Ovary (tissue), 9 donors: ENCODE measurements around the gene PCDHA3. TPM values are rescaled to one million over a fixed set of nuclear protein-coding genes. Genes with fewer than 3 reads are reported as not detected.
"Not testable (repeated sequence)": the region's sequence is repeated elsewhere in the genome, so short reads cannot be mapped to it uniquely, and the experiment has no call there.

ENCODE experiments used
- DNase-seq, 5 donors: peaks; one replicate each; pipeline ENCODE4 v3.0.0-alpha.2; 2019 to 2020
- H3K27ac ChIP-seq, 2 donors: fragments of 200-600 bp; one replicate each; pipeline versions ENCODE4 v1.5.1 to v1.8.0; 2019 to 2022
- H3K27me3 ChIP-seq: fragments of 200-600 bp; one replicate; pipeline ENCODE4 v1.8.0; 2022
- H3K36me3 ChIP-seq: fragments of 200-600 bp; sonication (generic); one replicate; pipeline ENCODE4 v1.5.1; 2019
- H3K4me1 ChIP-seq: one replicate; pipeline ENCODE4 v1.8.1; 2013; ENCODE audit warnings: mild to moderate bottlenecking, moderate library complexity; ENCODE audit not compliant: insufficient read depth
- H3K4me3 ChIP-seq: fragments of 200-600 bp; sonication (generic); one replicate; pipeline ENCODE4 v1.5.1; 2017
- H3K9me3 ChIP-seq, 2 donors: fragments of 200-600 bp in 1 of 2; sonication (generic) in 1 of 2; one replicate each; pipeline versions ENCODE4 v1.5.1 to v1.8.1; 2013 to 2019; ENCODE audit warnings: mild to moderate bottlenecking in 1 of 2, moderate library complexity in 1 of 2
- CTCF ChIP-seq, 3 donors: fragments of 450-650 bp in 2 of 3; fragments of 200-600 bp in 1 of 3; IDR thresholded peaks; one replicate each; pipeline versions ENCODE4 v1.5.1 to v1.8.0; 2016 to 2022; ENCODE audit warnings: antibody characterized with exemption in 3 of 3, mild to moderate bottlenecking in 1 of 3
- EP300 ChIP-seq: sonication (generic); formaldehyde crosslinking; IDR thresholded peaks from one replicate; pipeline ENCODE4 v1.6.1; 2017; ENCODE audit warnings: antibody characterized with exemption
- POLR2A ChIP-seq: fragments of 450-650 bp; IDR thresholded peaks from one replicate; pipeline ENCODE4 v1.6.1; 2017; ENCODE audit warnings: antibody characterized with exemption, mild to moderate bottlenecking, moderate library complexity
- WGBS, 3 donors: extraction: QIAGEN DNeasy Blood & Tissue Kit in 1 of 3; methylation state at CpG; one replicate each; pipeline versions ENCODE4 v1.1.5 to v1.1.7; 2013 to 2017; 5-methylcytosine and 5-hydroxymethylcytosine counted together
- intact Hi-C, 4 donors: fragments of 100-400 bp; cut with DNase I; formaldehyde crosslinking; loops; one replicate each; pipeline versions ENCODE4 v1.11.0 to v1.15.1; 2022 to 2023
- polyA plus RNA-seq, 2 donors: library from polyadenylated mRNA; stranded (reverse); fragments of 200-250 nt in 1 of 2; fragments of 350-450 nt in 1 of 2; fragmentation: Illumina TruSeq in 1 of 2; extraction: RNeasy Lipid Tissue Mini Kit (QIAGEN cat#74804) in 1 of 2; gene quantifications; one replicate each; pipeline ENCODE4 v1.2.3, GENCODE V29; 2013 to 2014
- total RNA-seq, 7 donors: library from RNA; depleted of rRNA in 2 of 7; stranded (reverse); fragments of >200 nt in 2 of 7; fragmentation: NEBNext Ultra II Directional in 3 of 7; extraction: Animal tissue kit (Norgen Biotek cat#: 25700) in 3 of 7; gene quantifications; one replicate each; pipeline versions ENCODE4 v1.1.0 to v1.2.4, GENCODE V29; 2016 to 2023
- donor health status: DM: no; HTN: no; CAD: no; lungs with moderate emphysema.
- donor health status: DM: no; HTN: no; CAD: no.
- donor health status: Bipolar disorder and iron deficiency.
- donor health status: DM: yes; HTN: yes; CAD: no.
- donor health status: DM: no; HTN: no; CAD: no.
- donor health status: DM: yes; HTN: yes; CAD: no.

Gene PCDHA3
- total and polyA plus RNA-seq, 9 donors = 0.45 to 2.7 (median 1.4) TPM

DNA sequence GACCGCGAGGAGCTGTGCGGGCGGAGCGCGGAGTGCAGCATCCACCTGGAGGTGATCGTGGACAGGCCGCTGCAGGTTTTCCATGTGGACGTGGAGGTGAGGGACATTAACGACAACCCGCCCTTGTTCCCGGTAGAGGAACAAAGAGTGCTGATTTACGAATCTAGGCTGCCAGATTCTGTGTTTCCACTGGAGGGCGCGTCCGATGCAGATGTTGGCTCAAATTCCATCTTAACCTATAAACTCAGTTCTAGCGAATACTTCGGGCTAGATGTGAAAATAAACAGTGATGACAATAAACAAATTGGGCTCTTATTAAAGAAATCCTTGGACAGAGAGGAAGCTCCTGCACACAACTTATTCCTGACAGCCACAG, 27.5 kb downstream of the PCDHA3 start:
- Histone ChIP-seq H3K4me3 (no peak overlapping the region), H3K4me1 (no peaks in the 10 kb centered on the region), H3K36me3 (no peaks in the 10 kb centered on the region), H3K9me3 (peaks cover 0 to 17% of the 10 kb centered on the region in 2 donors), H3K27ac (no peak overlapping the region), H3K27me3 (no peaks in the 10 kb centered on the region)
- intact Hi-C loops = no loop called here
- 11 to 26% (median 24%) methylated on average over 18 of the region's 18 CpGs for WGBS, 3 donors
- no peak for DNase-seq
- no peak for TF ChIP-seq POLR2A
- no peak for TF ChIP-seq EP300
- no peak for TF ChIP-seq CTCF (IDR thresholded peaks at IDR 0.05)

DNA sequence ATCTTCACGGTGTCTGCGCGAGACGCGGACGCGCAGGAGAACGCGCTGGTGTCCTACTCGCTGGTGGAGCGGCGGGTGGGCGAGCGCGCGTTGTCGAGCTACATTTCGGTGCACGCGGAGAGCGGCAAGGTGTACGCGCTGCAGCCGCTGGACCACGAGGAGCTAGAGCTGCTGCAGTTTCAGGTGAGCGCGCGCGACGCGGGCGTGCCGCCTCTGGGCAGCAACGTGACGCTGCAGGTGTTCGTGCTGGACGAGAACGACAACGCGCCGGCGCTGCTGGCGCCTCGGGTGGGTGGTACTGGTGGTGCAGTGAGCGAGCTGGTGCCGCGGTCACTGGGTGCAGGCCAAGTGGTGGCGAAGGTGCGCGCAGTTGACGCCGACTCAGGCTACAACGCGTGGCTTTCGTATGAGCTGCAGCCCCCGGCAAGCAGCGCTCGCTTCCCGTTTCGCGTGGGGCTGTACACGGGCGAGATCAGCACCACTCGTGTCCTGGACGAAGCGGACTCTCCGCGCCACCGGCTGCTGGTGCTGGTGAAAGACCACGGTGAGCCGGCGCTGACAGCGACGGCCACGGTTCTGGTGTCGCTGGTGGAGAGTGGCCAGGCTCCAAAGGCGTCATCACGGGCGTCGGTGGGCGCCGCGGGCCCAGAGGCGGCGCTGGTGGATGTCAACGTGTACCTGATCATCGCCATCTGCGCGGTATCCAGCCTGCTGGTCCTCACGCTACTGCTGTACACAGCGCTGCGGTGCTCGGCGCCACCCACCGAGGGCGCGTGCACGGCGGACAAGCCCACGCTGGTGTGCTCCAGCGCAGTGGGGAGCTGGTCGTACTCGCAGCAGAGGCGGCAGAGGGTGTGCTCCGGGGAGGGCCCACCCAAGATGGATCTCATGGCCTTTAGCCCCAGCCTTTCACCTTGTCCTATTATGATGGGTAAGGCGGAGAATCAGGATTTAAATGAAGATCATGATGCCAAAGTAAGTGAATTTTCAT, 28.9 kb downstream of the PCDHA3 start:
- intact Hi-C loops, DNase-seq, H3K4me3 ChIP-seq, H3K27me3 ChIP-seq, H3K27ac ChIP-seq, H3K36me3 ChIP-seq, H3K4me1 ChIP-seq: not testable (repeated sequence)
- peaks cover 0 to 17% of the 10 kb centered on the region in 2 donors for H3K9me3 ChIP-seq
- WGBS, 3 donors = 35 to 48% (median 42%) methylated on average over 85 to 106 of the region's 106 CpGs

DNA sequence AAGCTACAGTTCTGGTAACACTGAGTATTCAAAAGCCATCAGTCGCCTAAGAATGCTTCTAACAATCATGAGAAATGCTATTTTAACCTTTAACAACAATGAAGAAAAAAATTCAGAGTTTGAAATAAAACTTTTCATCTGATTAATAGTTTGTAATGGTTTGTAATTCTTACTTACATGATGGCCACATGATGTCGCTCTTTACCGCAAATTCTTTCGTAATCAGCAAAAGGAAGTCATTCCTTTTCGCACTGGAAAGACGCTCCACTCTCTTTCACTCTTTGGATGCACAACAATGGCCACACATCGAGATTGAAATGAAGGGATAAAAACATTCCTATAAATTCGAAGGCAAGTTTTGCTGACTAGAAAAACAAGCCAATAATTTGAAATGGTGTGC, 33.1 kb downstream of the PCDHA3 start, which contains the start of gene PCDHA7:
Gene PCDHA7, plus strand, starts transcription at position 277 of the 400 bp plus-strand sequence. Its CDS starts 115 bp downstream, at position 392.
- no peaks in the 10 kb centered on the region for H3K4me1 ChIP-seq
- H3K9me3 ChIP-seq = peaks cover 0 to 21% of the 10 kb centered on the region in 2 donors
- H3K27ac ChIP-seq = no peak within 1 kb of the TSS
- DNase-seq = no peak
- H3K27me3 ChIP-seq = no peaks in the 10 kb centered on the region
- H3K36me3 ChIP-seq = no peaks in the 10 kb centered on the region
- intact Hi-C loops = no loop called here
- 9 to 18% (median 14%) methylated on average over 8 of the region's 8 CpGs for WGBS, 3 donors
- H3K4me3 ChIP-seq = no peak within 1 kb of the TSS
- TF ChIP-seq EP300 (no peak), POLR2A (no peak), CTCF (IDR thresholded peaks at IDR 0.05) (no peak)

DNA sequence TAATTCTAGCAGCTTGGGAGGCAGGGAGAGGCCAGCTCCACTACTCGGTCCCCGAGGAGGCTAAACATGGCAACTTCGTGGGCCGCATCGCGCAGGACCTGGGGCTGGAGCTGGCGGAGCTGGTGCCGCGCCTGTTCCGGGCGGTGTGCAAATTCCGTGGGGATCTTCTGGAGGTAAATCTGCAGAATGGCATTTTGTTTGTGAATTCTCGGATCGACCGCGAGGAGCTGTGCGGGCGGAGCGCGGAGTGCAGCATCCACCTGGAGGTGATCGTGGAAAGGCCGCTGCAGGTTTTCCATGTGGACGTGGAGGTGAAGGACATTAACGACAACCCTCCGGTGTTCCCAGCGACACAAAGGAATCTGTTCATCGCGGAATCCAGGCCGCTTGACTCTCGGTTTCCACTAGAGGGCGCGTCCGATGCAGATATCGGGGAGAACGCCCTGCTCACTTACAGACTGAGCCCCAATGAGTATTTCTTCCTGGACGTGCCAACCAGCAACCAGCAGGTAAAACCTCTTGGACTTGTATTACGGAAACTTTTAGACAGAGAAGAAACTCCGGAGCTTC, 33.7 kb downstream of the PCDHA3 start:
- H3K27me3 ChIP-seq, intact Hi-C loops, H3K4me3 ChIP-seq, H3K27ac ChIP-seq, H3K36me3 ChIP-seq, DNase-seq, H3K4me1 ChIP-seq: not testable (repeated sequence)
- WGBS, 3 donors = 15 to 29% (median 21%) methylated on average over 26 of the region's 38 CpGs
- H3K9me3 ChIP-seq = peaks cover 0 to 21% of the 10 kb centered on the region in 2 donors

DNA sequence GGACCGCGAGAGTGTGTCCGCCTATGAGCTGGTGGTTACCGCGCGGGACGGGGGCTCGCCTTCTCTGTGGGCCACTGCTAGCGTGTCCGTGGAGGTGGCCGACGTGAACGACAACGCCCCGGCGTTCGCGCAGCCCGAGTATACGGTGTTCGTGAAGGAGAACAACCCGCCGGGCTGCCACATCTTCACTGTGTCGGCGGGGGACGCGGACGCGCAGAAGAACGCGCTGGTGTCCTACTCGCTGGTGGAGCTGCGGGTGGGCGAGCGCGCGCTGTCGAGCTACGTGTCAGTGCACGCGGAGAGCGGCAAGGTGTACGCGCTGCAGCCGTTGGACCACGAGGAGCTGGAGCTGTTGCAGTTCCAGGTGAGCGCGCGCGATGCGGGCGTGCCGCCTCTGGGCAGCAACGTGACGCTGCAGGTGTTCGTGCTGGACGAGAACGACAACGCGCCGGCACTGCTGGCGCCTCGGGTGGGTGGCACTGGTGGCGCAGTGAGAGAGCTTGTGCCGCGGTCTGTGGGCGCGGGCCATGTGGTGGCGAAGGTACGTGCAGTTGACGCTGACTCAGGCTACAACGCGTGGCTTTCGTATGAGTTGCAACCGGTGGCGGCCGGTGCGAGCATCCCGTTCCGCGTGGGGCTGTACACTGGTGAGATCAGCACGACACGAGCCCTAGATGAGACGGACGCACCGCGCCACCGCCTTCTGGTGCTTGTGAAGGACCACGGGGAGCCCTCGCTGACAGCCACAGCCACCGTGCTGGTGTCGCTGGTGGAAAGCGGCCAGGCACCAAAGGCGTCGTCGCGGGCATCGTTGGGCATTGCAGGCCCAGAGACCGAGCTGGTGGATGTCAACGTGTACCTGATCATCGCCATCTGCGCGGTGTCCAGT, 35.0 kb downstream of the PCDHA3 start:
- Histone ChIP-seq H3K27me3 (no peaks in the 10 kb centered on the region), H3K27ac (no peak overlapping the region), H3K4me1 (no peaks in the 10 kb centered on the region), H3K4me3 (no peak overlapping the region), H3K36me3 (no peaks in the 10 kb centered on the region), H3K9me3 (peaks cover 0 to 14% of the 10 kb centered on the region in 2 donors)
- TF ChIP-seq EP300 (no peak), POLR2A (no peak), CTCF (IDR thresholded peaks at IDR 0.05) (no peak)
- WGBS, 3 donors = 34 to 55% (median 49%) methylated on average over 89 to 103 of the region's 103 CpGs
- DNase-seq = no peak
- intact Hi-C loops = no loop called here
